ENCODE measurements around the gene NBEAL2. TPM values are rescaled to one million over a fixed set of nuclear protein-coding genes. Genes with fewer than 3 reads are reported as not detected.

Gene NBEAL2, protein sequence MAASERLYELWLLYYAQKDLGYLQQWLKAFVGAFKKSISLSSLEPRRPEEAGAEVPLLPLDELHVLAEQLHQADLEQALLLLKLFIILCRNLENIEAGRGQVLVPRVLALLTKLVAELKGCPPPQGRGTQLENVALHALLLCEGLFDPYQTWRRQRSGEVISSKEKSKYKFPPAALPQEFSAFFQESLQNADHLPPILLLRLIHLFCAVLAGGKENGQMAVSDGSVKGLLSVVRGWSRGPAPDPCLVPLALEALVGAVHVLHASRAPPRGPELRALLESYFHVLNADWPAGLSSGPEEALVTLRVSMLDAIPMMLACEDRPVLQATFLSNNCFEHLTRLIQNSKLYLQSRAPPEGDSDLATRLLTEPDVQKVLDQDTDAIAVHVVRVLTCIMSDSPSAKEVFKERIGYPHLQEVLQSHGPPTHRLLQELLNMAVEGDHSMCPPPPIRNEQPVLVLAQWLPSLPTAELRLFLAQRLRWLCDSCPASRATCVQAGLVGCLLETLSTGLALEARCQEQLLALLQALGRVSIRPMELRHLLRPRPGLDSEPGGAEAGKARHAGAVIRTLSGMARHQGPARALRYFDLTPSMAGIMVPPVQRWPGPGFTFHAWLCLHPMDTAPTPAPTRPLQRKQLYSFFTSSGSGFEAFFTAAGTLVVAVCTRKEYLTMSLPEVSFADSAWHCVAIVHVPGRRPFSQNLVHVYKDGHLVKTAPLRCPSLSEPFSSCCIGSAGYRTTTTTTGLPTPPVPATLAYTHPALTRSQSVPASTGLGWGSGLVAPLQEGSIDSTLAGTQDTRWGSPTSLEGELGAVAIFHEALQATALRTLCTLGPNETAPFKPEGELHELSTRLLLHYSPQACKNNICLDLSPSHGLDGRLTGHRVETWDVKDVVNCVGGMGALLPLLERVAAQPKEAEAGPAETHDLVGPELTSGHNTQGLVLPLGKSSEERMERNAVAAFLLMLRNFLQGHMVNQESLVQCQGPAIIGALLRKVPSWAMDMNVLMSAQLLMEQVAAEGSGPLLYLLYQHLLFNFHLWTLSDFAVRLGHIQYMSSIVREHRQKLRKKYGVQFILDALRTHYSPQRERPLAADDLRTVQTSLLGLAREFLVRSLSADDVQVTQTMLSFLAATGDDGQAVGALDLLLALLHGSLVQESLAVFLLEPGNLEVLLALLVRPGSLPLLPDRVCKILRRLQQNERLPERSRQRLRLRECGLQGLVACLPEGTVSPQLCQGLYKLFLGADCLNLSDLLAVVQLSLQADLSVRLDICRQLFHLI (N-terminal part only)
- total RNA-seq (2014; rRNA removed; shearing (Covaris generic); ENCODE audit: low replicate concordance) = 60.5 and 133 TPM in 2 replicates

DNA sequence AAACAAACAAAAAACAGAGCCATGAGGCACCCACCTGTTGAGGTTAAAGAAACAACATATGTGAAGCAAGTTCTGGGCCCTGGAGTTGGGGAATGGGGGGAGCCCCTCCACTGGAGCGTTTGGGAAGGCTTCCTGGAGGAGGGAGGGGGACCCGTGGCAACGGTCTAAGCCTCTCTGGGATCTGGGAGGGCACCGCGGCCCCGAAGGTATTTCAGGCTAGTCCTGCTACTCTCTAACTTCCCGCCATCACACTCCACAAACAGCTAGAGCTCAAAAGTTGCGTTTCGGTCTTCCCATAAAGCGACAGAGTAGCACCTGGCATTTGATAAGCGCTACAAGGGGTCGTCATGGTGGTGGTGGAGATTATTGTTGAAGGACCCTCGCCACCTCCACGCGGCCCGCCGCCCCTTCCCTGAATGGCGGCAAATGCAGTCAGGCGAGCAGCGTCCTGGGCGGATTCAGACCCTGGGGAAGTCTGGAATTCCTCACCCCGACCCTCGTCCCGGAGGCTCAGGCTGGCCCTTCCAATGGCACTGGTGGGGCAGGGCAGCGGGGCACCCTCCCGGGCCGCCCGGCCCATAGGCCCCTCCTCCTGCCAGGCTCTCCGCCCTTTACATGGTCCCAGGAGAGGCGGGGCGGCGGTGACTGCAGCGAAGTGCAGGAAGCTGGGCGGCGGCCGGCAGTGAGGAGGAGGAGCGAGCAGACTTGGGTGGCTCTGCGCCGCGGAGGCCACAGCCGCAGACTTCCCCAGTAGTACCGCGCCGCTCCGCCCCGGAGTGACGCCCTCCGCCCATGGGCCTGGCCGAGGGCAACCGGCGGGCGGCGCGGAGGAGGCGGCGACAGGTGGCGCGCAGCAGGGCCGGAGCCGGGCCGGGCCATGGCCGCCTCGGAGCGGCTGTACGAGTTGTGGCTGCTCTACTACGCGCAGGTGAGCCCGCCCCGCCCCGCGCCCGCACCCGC is at the start of gene NBEAL2:
Gene NBEAL2 (plus strand): TSS at position 682 of the 960 bp plus-strand sequence. CDS start 196 bp downstream, at position 878.
- Histone ChIP-seq H3K9me2 (replicated peaks; ENCODE audit: insufficient read depth, low read length) (no peaks in the 10 kb centered on the region), H3K27me3 (ENCODE audit: low read length) (no peaks in the 10 kb centered on the region), H3K9ac (ENCODE audit: low read length) (peak within 1 kb of the TSS; percentile 96), H3K4me1 (ENCODE audit: low read length) (peaks cover 64% of the 10 kb centered on the region), H3K9me3 (ENCODE audit: low read length) (no peaks in the 10 kb centered on the region), H2AFZ (ENCODE audit: low read length) (no peak within 1 kb of the TSS; the same call in 1 of the 2 replicates), H4K20me1 (ENCODE audit: insufficient read depth, low read depth, low read length) (no peaks in the 10 kb centered on the region; the same call in 1 of the 2 replicates), H3K4me2 (ENCODE audit: low read depth, low read length, poor library complexity, severe bottlenecking) (peak within 1 kb of the TSS; percentile 99), H3K27ac (ENCODE audit: low read length) (peak within 1 kb of the TSS; percentile 86), H3K4me3 (ENCODE audit: low read length) (peak within 1 kb of the TSS; percentile 87), H3K79me2 (ENCODE audit: low read length) (peaks cover 74% of the 10 kb centered on the region), H3K36me3 (ENCODE audit: insufficient read depth, low read length) (0 out of 2 replicates have a peak, but pooled peaks cover 1% of the 10 kb centered on the region)
- DNase-seq = peak; percentile 98

DNA sequence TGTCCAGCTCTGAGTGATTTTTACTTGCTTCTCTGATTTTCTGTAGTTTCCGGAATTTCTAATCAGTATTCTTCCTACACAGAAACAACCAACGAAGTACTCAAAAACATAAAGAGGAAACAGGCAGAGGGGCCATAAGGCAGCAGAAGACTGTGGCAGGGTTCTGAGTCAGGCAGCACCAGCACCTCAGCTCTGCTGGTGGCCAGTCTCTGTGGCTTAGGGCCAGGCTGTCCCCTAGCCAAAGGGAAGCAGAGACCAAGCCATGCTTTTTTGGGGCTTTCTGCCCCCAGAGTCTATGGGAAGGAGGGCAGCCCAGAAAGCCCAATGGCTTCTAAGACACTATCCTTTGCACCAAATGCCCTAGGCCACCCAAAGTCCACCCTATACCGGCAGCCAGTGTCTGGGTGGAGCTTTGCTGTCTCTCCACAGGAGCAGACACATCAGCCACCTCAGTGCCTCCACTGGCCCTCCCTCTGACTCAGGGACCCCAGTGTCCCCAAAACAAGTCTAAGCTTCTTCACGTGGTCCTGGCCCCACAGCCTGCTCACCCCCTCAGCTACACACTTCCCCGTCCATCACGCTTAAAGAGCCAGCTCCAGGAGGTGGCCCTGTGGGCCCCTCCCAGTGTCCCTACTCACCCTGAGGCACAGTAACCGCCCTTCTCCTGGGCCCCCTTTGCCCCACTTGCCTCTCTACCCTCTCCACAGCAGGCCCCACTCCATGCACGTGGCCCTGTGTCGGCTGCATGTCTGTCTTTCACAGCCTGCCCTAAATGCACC is 49.1 kb upstream of the NBEAL2 start:
- H3K4me3 ChIP-seq (ENCODE audit: low read length) = peak overlapping the region; percentile 32; the same call in 1 of the 2 replicates
- no peak overlapping the region for H2AFZ ChIP-seq (ENCODE audit: low read length)
- H3K27ac ChIP-seq (ENCODE audit: low read length) = peak overlapping the region; percentile 99
- no peaks in the 10 kb centered on the region for H3K9me2 ChIP-seq (replicated peaks; ENCODE audit: insufficient read depth, low read length)
- H3K9me3 ChIP-seq (ENCODE audit: low read length) = no peaks in the 10 kb centered on the region
- DNase-seq = peak; percentile 72
- H3K9ac ChIP-seq (ENCODE audit: low read length) = peak overlapping the region; percentile 72
- H3K4me1 ChIP-seq (ENCODE audit: low read length) = peaks cover 100% of the 10 kb centered on the region
- no peaks in the 10 kb centered on the region for H3K27me3 ChIP-seq (ENCODE audit: low read length)
- H4K20me1 ChIP-seq (ENCODE audit: insufficient read depth, low read depth, low read length) = no peaks in the 10 kb centered on the region
- H3K36me3 ChIP-seq (ENCODE audit: insufficient read depth, low read length) = peaks cover 15% of the 10 kb centered on the region
- peak overlapping the region; percentile 55 for H3K4me2 ChIP-seq (ENCODE audit: low read depth, low read length, poor library complexity, severe bottlenecking)
- peaks cover 54% of the 10 kb centered on the region for H3K79me2 ChIP-seq (ENCODE audit: low read length)

DNA sequence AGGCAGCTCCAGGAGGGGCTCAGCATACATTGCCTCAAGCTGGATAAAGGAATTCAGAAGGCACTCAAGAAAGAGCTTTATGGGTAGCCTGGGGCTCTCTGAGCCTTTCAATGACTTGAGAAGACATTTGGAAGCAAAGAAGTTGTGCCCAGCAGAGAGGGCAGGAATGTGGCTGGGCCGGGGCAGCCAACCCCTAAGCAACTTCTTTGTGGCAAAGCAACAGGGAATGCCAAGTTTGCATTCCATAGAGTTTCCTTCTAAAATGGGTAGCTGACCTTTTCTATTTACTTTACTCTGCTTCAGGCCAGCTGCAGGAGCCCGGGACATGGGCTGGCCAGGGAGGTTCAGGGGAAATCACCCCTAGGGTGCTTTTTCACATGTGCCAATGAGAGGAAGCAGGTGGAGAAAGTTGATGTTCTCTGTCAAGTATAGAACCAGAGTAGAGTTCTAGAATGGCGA is 48.5 kb upstream of the NBEAL2 start:
- Histone ChIP-seq H3K27ac (ENCODE audit: low read length) (peak overlapping the region; percentile 99), H3K4me1 (ENCODE audit: low read length) (peaks cover 100% of the 10 kb centered on the region), H2AFZ (ENCODE audit: low read length) (no peak overlapping the region), H3K36me3 (ENCODE audit: insufficient read depth, low read length) (peaks cover 9% of the 10 kb centered on the region), H3K9me3 (ENCODE audit: low read length) (no peaks in the 10 kb centered on the region), H3K9me2 (replicated peaks; ENCODE audit: insufficient read depth, low read length) (no peaks in the 10 kb centered on the region), H4K20me1 (ENCODE audit: insufficient read depth, low read depth, low read length) (no peaks in the 10 kb centered on the region), H3K79me2 (ENCODE audit: low read length) (peaks cover 54% of the 10 kb centered on the region), H3K9ac (ENCODE audit: low read length) (peak overlapping the region; percentile 72), H3K4me3 (ENCODE audit: low read length) (peak overlapping the region; percentile 32; the same call in 1 of the 2 replicates), H3K4me2 (ENCODE audit: low read depth, low read length, poor library complexity, severe bottlenecking) (peak overlapping the region; percentile 55), H3K27me3 (ENCODE audit: low read length) (no peaks in the 10 kb centered on the region)
- DNase-seq = no peak

DNA sequence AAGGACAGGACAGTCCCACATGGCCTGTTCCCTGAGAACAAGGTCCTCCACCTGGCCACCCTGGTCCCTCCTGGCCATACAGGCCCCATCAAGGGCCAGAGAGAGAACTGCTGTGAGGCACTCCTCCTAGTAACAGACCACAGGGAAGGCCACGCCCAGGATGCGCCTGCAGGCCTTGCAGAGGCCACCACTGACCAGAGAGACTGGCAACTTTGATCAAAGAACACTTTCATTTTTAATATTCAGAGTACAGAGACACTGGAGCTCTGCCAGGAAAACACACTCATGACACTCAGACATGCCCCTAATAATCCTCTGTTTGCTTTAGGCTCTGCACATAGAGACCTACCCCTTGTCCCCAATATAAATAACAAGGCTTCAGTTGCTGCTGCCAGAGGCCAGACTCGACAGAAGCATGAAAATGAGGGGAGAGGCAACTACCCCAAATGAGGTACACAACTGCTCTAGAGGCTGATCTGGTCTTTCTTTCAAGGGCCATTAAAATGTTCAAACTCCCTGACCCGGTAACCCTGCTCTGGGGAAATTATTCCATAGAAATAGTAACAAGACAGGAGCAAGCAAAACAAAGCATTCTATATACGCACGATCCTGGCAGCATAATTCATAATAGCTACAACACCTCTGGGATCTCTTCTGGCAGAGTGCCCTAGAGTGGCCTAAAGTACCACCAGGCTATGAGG is 47.7 kb upstream of the NBEAL2 start:
- Histone ChIP-seq H3K9ac (ENCODE audit: low read length) (peak overlapping the region; percentile 72), H2AFZ (ENCODE audit: low read length) (no peak overlapping the region), H3K9me3 (ENCODE audit: low read length) (no peaks in the 10 kb centered on the region)

DNA sequence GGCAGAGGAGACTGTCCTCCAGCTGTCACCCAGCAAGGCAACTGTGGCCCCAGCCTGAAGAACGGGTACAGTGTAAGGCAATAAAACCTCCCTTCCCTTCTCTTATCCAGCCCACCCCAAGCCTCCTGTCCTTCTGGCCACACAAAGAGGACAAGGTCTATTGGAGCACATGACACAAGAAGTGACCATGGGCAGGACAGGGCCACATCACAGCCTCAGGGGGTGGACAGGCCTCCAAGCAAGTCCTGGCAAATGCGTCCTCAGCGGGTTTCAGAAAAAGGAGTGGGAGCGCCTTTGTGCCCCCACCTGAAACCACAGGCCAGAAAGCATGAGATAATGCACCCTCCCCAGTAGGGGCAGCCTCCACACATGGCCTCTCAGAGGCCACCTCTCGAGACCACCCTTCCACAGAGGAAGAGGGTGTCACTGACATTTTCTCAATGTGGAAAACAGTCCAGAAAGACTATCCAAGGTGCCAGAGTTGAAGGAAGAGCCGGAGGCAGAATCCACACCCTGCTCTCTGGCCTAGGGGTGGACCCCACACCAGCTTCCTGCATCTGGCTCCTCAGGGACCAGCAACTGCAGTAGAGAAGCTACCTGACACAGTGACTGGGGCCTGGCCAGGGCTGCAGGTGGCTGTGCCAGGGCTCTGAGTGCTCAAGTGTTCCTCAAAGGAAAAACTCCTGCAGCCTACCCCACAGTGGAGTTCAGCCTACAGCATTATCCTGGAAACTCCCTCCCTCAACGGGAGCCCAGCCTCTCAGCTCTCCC is 46.8 kb upstream of the NBEAL2 start:
- Histone ChIP-seq H3K4me1 (ENCODE audit: low read length) (peaks cover 100% of the 10 kb centered on the region), H3K27ac (ENCODE audit: low read length) (peak overlapping the region; percentile 99), H3K27me3 (ENCODE audit: low read length) (no peaks in the 10 kb centered on the region), H3K9ac (ENCODE audit: low read length) (peak overlapping the region; percentile 72), H2AFZ (ENCODE audit: low read length) (no peak overlapping the region), H3K9me2 (replicated peaks; ENCODE audit: insufficient read depth, low read length) (no peaks in the 10 kb centered on the region), H4K20me1 (ENCODE audit: insufficient read depth, low read depth, low read length) (no peaks in the 10 kb centered on the region), H3K4me2 (ENCODE audit: low read depth, low read length, poor library complexity, severe bottlenecking) (peak overlapping the region; percentile 55), H3K9me3 (ENCODE audit: low read length) (no peaks in the 10 kb centered on the region), H3K79me2 (ENCODE audit: low read length) (peaks cover 64% of the 10 kb centered on the region), H3K4me3 (ENCODE audit: low read length) (peak overlapping the region; percentile 32), H3K36me3 (ENCODE audit: insufficient read depth, low read length) (0 out of 2 replicates have a peak, but pooled peaks cover 10% of the 10 kb centered on the region)
- peak; percentile 77 for DNase-seq

More for the DNA sequence above, 47.7 kb upstream of the NBEAL2 start:
- Histone ChIP-seq H3K36me3 (ENCODE audit: insufficient read depth, low read length) (0 out of 2 replicates have a peak, but pooled peaks cover 9% of the 10 kb centered on the region), H3K27ac (ENCODE audit: low read length) (peak overlapping the region; percentile 99), H3K4me3 (ENCODE audit: low read length) (peak overlapping the region; percentile 32), H3K27me3 (ENCODE audit: low read length) (no peaks in the 10 kb centered on the region), H3K4me2 (ENCODE audit: low read depth, low read length, poor library complexity, severe bottlenecking) (peak overlapping the region; percentile 55), H3K4me1 (ENCODE audit: low read length) (peaks cover 100% of the 10 kb centered on the region), H3K9me2 (replicated peaks; ENCODE audit: insufficient read depth, low read length) (no peaks in the 10 kb centered on the region), H4K20me1 (ENCODE audit: insufficient read depth, low read depth, low read length) (no peaks in the 10 kb centered on the region), H3K79me2 (ENCODE audit: low read length) (peaks cover 55% of the 10 kb centered on the region)
- no peak for DNase-seq

DNA sequence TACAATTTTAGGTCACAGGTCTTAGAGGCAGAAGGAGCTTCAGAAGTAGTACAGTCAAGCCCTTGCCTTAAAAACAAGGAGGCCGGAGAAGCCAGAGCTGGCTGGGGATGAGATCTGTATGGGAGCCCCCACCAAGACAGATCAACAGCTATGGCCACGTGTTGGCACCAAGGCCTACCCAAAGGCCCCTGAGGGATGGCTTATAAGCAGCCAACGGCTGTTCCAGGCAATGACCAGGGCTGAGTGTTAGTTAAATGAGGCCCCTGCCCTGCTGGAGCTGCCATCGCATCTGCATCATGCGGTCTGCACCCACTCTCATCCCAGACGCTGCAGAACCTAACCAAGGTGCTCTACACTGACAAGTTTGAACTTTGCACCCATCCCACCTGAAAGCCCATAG is 46.2 kb upstream of the NBEAL2 start:
- peak overlapping the region; percentile 32 for H3K4me3 ChIP-seq (ENCODE audit: low read length)
- no peaks in the 10 kb centered on the region for H3K27me3 ChIP-seq (ENCODE audit: low read length)
- peak overlapping the region; percentile 72 for H3K9ac ChIP-seq (ENCODE audit: low read length)
- peaks cover 70% of the 10 kb centered on the region for H3K79me2 ChIP-seq (ENCODE audit: low read length)
- no peaks in the 10 kb centered on the region for H3K9me2 ChIP-seq (replicated peaks; ENCODE audit: insufficient read depth, low read length)
- no peak overlapping the region for H2AFZ ChIP-seq (ENCODE audit: low read length)
- 0 out of 2 replicates have a peak, but pooled peaks cover 11% of the 10 kb centered on the region for H3K36me3 ChIP-seq (ENCODE audit: insufficient read depth, low read length)
- DNase-seq = peak; percentile 85
- peaks cover 100% of the 10 kb centered on the region for H3K4me1 ChIP-seq (ENCODE audit: low read length)
- no peaks in the 10 kb centered on the region for H4K20me1 ChIP-seq (ENCODE audit: insufficient read depth, low read depth, low read length)
- H3K27ac ChIP-seq (ENCODE audit: low read length) = peak overlapping the region; percentile 99
- H3K9me3 ChIP-seq (ENCODE audit: low read length) = no peaks in the 10 kb centered on the region
- peak overlapping the region; percentile 55 for H3K4me2 ChIP-seq (ENCODE audit: low read depth, low read length, poor library complexity, severe bottlenecking)
